ENCODE results near the gene RSBN1L. TPM values are rescaled to one million over a fixed set of nuclear protein-coding genes. Genes with fewer than 3 reads are reported as not detected.

Gene RSBN1L
- polyA plus RNA-seq, 1 donor, result 15.9 TPM

DNA sequence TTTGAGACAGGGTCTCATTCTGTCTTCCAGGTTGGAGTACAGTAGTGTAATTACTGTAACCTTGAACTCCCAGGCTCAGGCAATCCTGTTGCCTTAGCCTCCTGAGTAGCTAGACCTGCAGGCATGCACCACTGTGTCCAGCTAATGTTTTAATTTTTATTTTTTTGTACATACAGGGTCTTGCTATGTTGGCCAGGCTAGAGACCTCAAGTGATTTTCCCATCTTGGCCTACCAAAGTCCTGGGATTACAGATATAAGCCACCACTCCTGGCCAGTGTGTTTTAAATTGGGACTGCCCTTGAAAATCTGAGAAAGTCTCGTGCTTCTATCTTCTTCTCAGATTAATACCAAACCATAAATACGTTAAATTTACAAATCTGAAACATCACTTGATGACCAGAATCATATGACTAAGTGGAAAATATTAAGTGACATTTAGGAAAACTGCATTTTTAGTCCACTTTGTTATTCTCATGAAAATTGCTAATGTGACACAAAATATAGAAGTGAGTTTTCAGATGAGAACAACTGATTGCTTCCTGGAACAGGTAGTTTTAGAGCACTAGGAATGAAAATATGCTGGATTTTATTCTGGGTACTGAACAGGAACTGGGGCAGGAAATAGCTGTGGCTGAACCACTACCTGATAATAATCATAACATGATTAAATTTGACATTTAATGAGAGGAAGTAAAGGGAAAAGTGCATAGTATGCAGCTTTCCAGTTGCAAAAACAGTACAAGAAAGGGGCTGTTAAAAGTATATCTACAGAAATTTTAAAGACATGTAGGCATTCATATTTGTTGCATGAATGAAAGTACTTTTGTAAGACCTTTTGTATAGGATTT is 106.5 kb downstream of the RSBN1L start:
- no peak for DNase-seq (ENCODE audit: low read depth)

DNA sequence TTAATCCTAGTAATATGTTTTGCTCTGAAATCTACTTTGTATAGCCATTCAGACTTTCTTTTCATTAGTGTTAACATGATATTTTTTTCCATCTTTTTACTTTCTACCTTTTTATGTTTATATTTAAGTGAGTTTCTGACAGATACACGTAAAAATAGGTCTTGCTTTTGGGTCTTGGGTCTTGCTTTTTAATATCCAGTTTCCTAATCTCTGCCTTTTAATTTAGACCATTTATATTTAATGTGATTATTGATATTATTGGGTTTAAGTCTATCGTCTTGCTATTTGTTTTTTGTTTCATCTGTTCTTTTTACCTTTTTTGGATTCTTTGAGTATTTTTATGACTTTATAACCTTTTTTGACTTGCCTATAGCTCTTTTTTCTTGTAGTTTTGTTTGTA is 110.2 kb downstream of the RSBN1L start:
- DNase-seq (ENCODE audit: low read depth), result no peak

DNA sequence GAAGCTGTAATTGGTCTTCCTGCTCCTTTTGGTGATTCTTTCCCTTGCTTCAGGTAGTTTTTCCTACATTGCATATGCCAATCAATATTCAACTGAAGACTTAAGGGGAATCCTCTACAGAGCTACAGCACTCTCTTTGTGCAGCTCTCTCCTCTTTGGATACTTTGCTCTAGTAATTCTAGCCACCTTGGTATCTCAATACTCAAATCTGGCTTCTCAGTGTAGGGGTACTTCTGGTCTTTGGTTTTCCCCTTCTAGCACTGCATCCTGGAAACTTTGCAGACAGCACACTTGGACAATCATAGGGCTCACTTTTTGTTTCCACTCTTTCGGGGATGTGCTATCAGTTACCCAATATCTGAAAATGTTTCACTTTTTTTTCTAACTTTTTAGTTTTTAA is 112.3 kb downstream of the RSBN1L start:
- no peak for DNase-seq (ENCODE audit: low read depth)

DNA sequence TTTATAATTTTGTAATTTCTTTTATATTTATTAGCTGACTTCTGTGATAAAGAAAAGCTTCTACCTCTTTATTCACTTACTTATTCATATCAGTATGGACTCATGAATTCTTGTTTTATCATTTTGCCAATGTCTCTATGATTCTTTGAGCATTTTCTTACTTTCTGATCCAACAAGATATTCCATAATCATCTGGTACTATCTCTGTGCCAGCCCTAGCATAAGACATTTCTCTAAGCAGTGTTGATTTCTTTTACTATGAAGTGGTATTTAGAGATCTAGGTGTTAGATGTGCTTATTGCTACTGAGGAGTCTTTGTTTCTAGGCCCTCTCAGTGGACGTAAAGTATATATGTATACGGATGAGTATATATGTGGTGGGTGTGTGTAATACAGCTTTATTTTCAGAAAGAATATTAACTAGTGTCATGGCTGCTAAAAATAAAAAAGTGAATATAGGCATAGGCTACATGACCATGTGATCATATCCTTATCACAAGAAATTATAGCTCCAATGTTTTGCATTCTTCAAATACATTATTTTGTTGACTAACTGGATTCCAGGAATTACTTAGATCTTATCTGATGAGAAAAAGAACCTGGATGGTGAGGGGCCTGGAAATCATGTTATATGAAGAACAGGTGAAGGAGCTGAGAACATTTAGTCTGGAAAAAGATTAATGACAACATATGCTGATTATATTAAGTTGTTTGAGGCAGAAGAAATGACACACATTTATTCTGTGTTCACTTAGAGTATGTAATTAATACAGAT is 115.4 kb downstream of the RSBN1L start:
- DNase-seq (ENCODE audit: low read depth), result no peak

DNA sequence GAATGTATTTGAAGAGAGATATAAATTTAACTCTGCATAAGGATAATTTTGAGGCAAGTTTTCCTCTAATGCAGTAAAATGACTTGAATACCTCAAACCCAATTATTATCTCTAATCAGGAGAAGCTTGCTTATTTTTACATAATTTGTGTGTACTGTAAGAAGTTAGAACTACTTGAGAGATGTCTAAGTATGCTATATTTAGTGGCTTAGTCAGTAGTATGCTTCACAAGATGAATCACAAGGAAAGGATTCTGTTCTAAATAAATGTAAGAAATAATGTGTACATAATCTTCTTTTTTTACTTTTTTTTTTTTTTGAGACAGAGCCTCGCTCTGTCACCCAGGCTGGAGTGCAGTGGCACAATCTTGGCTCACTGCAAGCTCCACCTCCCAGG is 116.0 kb downstream of the RSBN1L start:
- DNase-seq (ENCODE audit: low read depth), result no peak

DNA sequence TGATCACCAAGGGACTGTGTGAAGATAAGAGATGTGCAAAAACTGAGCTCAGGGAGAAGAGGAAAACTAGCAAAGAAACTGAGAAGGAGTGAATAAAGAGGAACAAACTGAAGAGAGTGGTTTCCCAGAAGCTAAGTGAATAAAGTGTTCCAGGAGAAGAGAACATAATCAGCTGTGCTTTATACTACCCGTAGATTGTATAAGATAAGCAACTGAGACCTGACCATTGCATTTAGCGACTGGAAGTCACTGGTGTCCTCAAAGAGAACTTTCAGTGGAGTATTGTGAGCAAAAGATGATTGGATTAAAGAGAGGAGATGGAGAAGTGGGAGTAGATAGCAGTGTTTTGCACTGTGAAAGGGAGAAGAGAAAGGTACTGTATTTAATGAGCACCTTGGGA is 116.9 kb downstream of the RSBN1L start:
- no peak for DNase-seq (ENCODE audit: low read depth)

DNA sequence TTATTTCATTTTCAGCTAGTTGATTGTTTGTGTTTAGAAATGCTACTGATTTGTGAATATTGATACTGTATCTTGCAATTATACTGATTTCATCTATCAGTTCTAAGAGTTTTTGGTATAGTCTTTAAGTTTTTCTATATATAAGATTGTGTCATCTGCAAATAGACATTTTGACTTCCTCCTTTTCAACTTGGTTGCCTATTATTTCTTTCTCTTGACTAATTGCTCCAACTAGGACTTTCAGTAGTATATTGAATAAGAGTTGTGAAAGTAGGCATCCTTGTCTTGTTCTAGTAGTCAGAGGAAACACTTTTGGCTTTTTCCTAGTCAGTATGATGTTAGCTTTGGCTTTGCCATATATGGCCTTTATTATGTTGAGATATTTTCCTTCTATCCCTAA is 122.8 kb downstream of the RSBN1L start:
- no peak for DNase-seq (ENCODE audit: low read depth)

DNA sequence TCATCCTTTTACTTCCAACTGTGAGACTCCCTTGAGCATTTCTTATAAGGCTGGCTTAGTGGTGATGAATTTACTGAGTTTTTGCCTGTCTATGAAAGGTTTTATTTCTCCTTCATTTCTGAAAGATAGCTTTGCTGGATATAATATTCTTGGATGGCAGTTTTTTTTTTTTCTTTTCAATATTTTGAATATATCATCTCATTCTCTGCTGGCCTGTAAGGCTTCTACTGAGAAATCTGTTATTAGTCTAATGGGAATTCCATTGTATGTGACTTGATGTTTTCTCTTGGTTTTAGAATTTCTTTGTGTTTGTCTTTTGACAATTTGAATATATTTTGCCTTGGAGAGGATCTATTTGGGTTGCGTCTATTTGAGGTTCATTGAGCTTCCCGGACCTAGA is 124.7 kb downstream of the RSBN1L start:
- no peak for DNase-seq (ENCODE audit: low read depth)

DNA sequence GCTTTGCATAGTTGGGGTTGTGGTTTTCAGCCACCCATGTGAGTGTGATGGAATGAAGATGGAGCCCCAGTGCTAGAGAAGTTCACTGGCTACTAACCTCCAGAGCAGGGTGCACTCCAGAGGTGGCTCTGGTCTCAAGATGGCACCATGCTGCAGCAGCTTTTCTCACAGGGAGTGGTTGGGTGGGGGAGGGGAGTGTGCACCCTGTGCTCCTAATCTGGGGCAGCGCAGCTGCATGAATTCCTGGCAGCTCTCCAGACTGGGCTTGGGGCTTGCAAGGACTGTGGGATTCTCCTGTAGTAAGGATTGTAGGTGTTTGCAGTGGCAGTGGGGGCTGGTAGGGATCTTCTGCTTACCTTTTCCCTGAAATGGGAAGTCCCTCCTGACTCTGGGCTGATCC is 126.0 kb downstream of the RSBN1L start:
- no peak for DNase-seq (ENCODE audit: low read depth)

DNA sequence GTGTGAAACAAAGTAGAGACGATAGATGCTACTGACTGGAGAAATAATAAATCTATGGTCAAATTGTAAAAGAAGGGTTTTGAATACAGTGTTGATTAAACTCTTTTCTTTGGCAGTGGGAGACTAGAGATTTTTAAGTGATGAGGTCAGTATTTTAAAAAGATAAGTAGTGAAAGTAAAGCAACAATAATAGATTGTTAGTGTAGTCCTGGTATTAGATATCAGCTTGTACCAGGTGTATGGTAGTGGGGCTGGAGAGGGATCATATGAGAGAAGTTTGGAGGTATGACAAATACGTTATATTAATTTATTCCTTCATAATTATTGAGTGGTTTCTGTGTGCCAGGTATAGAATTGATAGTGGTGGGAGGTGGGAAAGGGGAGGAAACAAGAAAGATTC is 127.5 kb downstream of the RSBN1L start:
- DNase-seq (ENCODE audit: low read depth), result no peak

DNA sequence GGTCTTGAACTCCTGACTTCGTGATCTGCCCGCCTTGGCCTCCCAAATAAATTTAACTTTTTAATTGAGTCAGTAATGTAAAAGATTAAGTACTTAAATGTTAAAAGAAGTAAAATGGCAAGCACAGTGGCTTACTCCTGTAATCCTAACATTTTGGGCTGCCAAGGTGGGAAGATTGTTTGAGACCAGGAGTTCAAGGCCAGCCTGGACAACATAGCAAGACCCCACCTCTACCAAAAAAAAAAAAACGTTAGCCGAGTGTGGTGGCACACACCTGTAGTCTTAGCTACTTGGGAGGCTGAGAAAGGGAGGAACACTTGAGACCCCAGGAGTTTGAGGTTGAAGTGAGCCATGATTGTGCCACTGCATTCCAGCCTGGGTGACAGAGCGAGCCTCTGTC is 128.4 kb downstream of the RSBN1L start:
- DNase-seq (ENCODE audit: low read depth), result no peak

DNA sequence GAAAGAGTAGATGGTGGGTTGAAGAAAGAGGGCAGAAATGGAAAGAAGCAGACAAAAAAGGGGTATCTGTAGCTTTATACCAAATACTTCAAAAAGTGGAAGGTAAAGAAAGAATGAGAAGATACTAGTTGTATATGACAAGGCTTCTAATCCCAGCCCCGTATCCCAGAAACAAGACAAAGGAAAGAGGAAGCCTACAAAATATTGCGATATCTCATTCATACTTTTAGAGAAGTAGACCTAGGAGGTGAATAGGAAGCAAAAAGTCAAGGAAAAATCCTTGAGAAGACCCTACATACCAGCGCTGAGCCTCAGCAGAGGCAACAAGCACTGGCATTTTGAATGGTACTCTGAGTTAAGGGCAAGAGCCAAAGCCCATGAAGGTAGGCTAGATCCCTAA is 128.9 kb downstream of the RSBN1L start:
- no peak for DNase-seq (ENCODE audit: low read depth)

DNA sequence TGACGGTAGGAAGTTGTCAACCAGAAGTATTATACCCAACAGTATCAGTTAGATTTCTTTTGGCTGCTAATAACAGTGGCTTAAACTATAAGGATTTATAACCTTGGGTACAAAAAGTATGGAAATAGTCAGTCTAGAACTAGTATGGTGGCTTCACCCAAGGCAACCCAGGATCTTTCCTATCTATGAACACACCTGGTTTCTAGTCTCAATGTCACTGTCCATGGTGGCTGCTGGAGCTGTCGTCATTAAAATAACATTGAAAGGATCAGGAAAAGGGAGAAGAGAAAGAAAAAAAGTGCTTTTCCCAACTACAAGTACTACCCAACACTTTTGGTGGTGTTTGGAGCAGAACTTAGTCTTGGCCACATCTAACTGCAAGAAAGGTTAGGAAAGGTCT is 130.0 kb downstream of the RSBN1L start:
- no peak for DNase-seq (ENCODE audit: low read depth)

DNA sequence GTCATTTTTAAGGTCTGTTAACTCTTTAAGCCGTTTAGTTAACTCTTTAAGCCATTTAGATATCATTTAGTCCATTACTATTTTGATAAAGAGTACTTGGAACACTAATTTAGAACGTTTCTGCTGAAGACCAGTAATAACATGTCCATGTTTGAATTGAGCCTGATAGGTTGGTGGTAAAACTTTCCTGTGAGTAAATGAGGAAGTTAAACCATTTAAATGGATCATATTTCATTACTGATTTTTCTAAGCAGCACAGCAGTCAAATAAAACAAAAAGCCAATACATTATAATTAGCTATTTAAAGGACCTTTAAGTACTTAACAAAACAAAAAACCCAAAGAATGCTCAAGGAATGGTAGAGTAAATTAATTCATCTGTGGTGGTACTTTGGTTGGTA is 131.7 kb downstream of the RSBN1L start:
- DNase-seq (ENCODE audit: low read depth), result no peak

DNA sequence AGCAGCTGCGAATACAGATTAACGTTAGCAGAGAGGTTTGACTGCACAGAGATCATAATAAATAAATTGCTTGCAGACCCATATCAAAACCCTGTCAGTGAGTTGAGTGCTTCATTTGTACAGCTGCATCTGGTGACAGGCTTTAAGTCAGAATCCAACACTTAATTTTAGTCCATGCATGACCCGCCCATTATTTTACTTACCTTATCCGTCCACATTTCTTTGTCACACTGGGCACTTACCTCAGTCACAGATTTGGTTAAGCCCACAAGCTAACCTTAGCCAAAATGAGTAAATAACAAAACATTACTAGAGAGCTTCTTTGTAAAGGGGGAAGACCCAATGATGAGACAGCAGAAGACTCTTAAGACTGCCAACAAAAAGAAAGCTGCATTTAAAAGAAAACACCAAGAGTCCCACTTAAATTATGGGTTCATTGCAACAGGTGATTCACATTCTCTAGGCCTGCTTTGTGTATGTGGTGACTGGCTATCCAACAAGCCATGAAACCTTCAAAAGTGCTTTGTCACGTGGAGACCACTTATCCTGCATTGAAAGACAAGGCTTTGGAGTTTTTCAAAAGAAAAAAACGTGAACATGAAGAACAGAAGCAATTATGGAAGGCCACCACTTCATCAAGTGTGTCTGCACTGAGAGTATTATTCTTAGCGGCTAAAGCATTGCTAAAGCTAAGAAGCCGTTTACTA is 134.5 kb downstream of the RSBN1L start:
- no peak for DNase-seq (ENCODE audit: low read depth)

DNA sequence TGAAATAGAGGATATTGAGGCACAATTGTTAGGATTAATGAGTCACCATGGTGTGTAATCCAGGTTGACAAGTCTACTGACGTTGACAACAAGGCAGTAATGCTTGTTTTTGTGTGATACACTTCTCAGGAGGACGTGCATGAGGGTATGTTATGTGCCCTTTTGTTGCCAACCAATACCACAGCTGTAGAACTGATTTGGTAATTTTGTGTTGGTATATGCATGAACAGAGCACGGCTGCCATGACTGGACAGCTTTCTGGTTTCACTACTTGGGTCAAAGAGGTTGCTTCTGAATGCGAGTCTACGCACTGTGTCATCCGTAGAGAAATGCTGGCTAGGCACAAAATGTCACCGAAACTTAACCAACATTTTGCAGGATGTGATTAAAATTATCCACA is 135.2 kb downstream of the RSBN1L start:
- DNase-seq (ENCODE audit: low read depth), result no peak

DNA sequence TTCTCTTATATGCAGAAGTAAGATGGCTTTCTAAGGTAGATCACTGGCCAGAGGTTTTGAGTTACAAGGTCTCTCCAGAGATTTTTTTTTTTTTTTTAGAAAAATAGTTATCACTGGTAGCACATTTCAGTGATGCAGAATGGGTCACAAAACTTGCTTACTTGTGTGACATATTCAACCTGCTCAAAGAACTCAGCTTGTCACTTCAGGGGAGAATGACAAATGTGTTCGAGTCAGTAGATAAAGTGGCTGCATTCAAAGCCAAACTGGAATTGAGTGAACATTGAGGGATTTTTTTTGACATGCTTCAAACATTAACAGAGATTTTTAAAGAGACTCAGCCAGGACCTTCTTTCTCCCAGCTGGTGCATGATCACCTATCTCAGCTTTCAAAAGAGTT is 135.7 kb downstream of the RSBN1L start:
- no peak for DNase-seq (ENCODE audit: low read depth)

Other genes with a start within 250 kb of the RSBN1L start
- 54.2 TPM for gene PTPN12, start 159.2 kb upstream of the RSBN1L start, polyA plus RNA-seq (ENCODE audit: insufficient read length)
- gene TMEM60, start 102.0 kb downstream of the RSBN1L start, polyA plus RNA-seq (ENCODE audit: insufficient read length), result 9.6 TPM
- gene PHTF2, start 102.3 kb downstream of the RSBN1L start, polyA plus RNA-seq (ENCODE audit: insufficient read length), result 17.2 TPM